22Rv1 (cell line): ENCODE data around the gene NRCAM.

ENCODE experiments used
- ZFX ChIP-seq: fragments of 450-650 bp; IDR thresholded peaks from 2 replicates; pipeline ENCODE4 v1.6.1; 2017; ENCODE audit warnings: antibody characterized with exemption, borderline replicate concordance
- TF ChIP-seq, protein P1 (sequence below): fragments of 450-650 bp; IDR thresholded peaks from 2 replicates; pipeline ENCODE4 v1.5.1; 2017; ENCODE audit warnings: mild to moderate bottlenecking

DNA sequence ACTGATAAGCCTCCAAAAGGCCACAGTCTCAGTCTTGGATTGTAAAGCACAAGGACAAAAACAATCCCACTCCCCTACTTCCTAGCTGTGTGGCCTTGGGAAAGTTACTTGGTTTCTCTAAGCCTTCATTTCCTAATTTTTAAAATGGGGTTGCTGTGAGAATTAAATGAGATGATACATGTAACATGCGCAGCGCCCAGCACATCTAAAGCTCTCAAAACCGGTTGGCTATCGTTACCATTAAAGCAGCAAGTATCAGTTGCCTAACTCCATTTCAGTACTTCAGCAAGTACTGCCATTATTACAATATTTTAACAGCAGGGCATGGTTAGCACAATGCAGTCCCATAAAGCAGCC is 1.9 kb downstream of the NRCAM start:
- TF ChIP-seq, protein P1, sequence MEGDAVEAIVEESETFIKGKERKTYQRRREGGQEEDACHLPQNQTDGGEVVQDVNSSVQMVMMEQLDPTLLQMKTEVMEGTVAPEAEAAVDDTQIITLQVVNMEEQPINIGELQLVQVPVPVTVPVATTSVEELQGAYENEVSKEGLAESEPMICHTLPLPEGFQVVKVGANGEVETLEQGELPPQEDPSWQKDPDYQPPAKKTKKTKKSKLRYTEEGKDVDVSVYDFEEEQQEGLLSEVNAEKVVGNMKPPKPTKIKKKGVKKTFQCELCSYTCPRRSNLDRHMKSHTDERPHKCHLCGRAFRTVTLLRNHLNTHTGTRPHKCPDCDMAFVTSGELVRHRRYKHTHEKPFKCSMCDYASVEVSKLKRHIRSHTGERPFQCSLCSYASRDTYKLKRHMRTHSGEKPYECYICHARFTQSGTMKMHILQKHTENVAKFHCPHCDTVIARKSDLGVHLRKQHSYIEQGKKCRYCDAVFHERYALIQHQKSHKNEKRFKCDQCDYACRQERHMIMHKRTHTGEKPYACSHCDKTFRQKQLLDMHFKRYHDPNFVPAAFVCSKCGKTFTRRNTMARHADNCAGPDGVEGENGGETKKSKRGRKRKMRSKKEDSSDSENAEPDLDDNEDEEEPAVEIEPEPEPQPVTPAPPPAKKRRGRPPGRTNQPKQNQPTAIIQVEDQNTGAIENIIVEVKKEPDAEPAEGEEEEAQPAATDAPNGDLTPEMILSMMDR: no peak
- no peak for TF ChIP-seq ZFX
